Measurements from ENCODE around the gene FAAP20. TPM values are rescaled to one million over a fixed set of nuclear protein-coding genes. Genes with fewer than 3 reads are reported as not detected.
"Not testable (repeated sequence)": the region's sequence is repeated elsewhere in the genome, so short reads cannot be mapped to it uniquely, and the experiment has no call there.

Gene FAAP20
- polyA plus RNA-seq, 1 donor = 27.3 TPM

- DNase-seq = no peak
Measured at GRCh38 chr1:2159124-2159523, 35.4 kb downstream of the FAAP20 start.

- DNase-seq = no peak
Measured at GRCh38 chr1:2158272-2158671, 36.3 kb downstream of the FAAP20 start.

GRCh38 chr1:2157856-2158255 lies 36.7 kb downstream of the FAAP20 start:
- no peak for DNase-seq

GRCh38 chr1:2156866-2157265 lies 37.7 kb downstream of the FAAP20 start:
- no peak for DNase-seq

- no peak for DNase-seq
Measured at GRCh38 chr1:2155788-2156187, 38.8 kb downstream of the FAAP20 start.

GRCh38 chr1:2155147-2155598 lies 39.4 kb downstream of the FAAP20 start:
- DNase-seq = no peak

GRCh38 chr1:2154022-2154421 lies 40.5 kb downstream of the FAAP20 start:
- no peak for DNase-seq

GRCh38 chr1:2152954-2153353 lies 41.6 kb downstream of the FAAP20 start:
- DNase-seq = no peak

GRCh38 chr1:2151911-2152310 lies 42.7 kb downstream of the FAAP20 start:
- no peak for DNase-seq

GRCh38 chr1:2151252-2151651 lies 43.3 kb downstream of the FAAP20 start:
- DNase-seq = no peak

- DNase-seq = no peak
Measured at GRCh38 chr1:2150801-2151200, 43.8 kb downstream of the FAAP20 start.

- DNase-seq = no peak
Measured at GRCh38 chr1:2148691-2149090, 45.9 kb downstream of the FAAP20 start.

GRCh38 chr1:2147869-2148268 lies 46.7 kb downstream of the FAAP20 start:
- not testable (repeated sequence) for DNase-seq

GRCh38 chr1:2146836-2147517 lies 47.6 kb downstream of the FAAP20 start:
- DNase-seq = no peak

GRCh38 chr1:2145946-2146835 lies 48.4 kb downstream of the FAAP20 start:
- DNase-seq = no peak

- no peak for DNase-seq
Measured at GRCh38 chr1:2144501-2145090, 50.0 kb downstream of the FAAP20 start.

GRCh38 chr1:2143814-2144500 lies 50.6 kb downstream of the FAAP20 start:
- no peak for DNase-seq

GRCh38 chr1:2141025-2141424 lies 53.5 kb downstream of the FAAP20 start:
- no peak for DNase-seq
